HCT116 (cell line): Measurements from ENCODE around the gene KCNH5.

Source experiments
- CEBPB ChIP-seq: IDR thresholded peaks from 2 replicates; pipeline ENCODE4 v1.6.1; 2012; ENCODE audit warnings: low read depth
- EZH2 ChIP-seq: fragments of 200-600 bp; sonication (generic); IDR thresholded peaks from 2 replicates; pipeline ENCODE4 v1.6.1; 2017; ENCODE audit warnings: antibody characterized with exemption, mixed run types
- EZH2phosphoT487 ChIP-seq: fragments of 200-600 bp; IDR thresholded peaks from 2 replicates; pipeline ENCODE4 v1.6.1; 2018; ENCODE audit warnings: antibody characterized with exemption, borderline replicate concordance
- RAD21 ChIP-seq: IDR thresholded peaks from 2 replicates; pipeline ENCODE4 v1.6.1; 2012; ENCODE audit warnings: low read depth, mild to moderate bottlenecking
- YY1 ChIP-seq: IDR thresholded peaks from 2 replicates; pipeline ENCODE4 v1.6.1; 2011; ENCODE audit warnings: low read length, low read depth, moderate library complexity, mild to moderate bottlenecking; ENCODE audit not compliant: insufficient replicate concordance; ENCODE audit errors: extremely low read depth
- ZFX ChIP-seq: fragments of 450-650 bp; IDR thresholded peaks from 2 replicates; pipeline ENCODE4 v1.6.1; 2017
- TF ChIP-seq, protein P1 (sequence below), 3 experiments: fragments of 200-600 bp in 1 of 3; sonication (generic) in 1 of 3; IDR thresholded peaks in 2 of 3; conservative IDR thresholded peaks in 1 of 3; 2 replicates each; pipeline ENCODE4 v1.5.1; 2012 to 2017; ENCODE audit warnings: low read depth in 2 of 3, low read length in 2 of 3, antibody characterized with exemption in 1 of 3, borderline replicate concordance in 1 of 3, control low read depth in 1 of 3, mild to moderate bottlenecking in 1 of 3, mixed read lengths in 1 of 3, mixed run types in 1 of 3, moderate library complexity in 1 of 3; ENCODE audit not compliant: insufficient read depth in 1 of 3
- TF ChIP-seq, protein P2 (sequence below): IDR thresholded peaks from 2 replicates; pipeline ENCODE4 v1.6.1; 2012
- TF ChIP-seq, protein P3 (sequence below): IDR thresholded peaks from 2 replicates; pipeline ENCODE4 v1.6.1; 2011; ENCODE audit warnings: mild to moderate bottlenecking, low read length, moderate library complexity; ENCODE audit not compliant: insufficient replicate concordance; ENCODE audit errors: extremely low read depth
- TF ChIP-seq, protein P4 (sequence below): IDR thresholded peaks from 2 replicates; pipeline ENCODE4 v1.6.1; 2012; ENCODE audit warnings: low read depth

DNA sequence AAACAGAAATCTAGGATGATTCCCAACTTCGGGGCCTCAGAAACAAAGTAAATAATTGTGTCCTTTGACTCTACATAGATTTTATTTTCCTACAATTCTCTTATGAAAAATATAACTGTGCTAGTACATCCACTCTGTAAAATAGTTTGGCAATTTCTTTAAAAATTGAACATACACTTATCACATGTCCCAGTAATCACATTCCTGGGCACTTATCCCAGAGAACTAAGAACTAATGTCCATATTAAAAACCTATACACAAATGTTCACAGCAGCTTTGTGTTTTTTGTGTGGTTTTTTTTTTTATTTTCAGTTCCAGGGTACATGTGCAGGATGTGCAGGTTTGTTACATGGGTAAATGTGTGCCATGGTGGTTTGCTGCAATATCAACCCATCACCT, 99.0 kb downstream of the KCNH5 start:
- TF ChIP-seq, protein P1, sequence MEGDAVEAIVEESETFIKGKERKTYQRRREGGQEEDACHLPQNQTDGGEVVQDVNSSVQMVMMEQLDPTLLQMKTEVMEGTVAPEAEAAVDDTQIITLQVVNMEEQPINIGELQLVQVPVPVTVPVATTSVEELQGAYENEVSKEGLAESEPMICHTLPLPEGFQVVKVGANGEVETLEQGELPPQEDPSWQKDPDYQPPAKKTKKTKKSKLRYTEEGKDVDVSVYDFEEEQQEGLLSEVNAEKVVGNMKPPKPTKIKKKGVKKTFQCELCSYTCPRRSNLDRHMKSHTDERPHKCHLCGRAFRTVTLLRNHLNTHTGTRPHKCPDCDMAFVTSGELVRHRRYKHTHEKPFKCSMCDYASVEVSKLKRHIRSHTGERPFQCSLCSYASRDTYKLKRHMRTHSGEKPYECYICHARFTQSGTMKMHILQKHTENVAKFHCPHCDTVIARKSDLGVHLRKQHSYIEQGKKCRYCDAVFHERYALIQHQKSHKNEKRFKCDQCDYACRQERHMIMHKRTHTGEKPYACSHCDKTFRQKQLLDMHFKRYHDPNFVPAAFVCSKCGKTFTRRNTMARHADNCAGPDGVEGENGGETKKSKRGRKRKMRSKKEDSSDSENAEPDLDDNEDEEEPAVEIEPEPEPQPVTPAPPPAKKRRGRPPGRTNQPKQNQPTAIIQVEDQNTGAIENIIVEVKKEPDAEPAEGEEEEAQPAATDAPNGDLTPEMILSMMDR (IDR thresholded peaks at IDR 0.05 in 2 of 3, conservative IDR thresholded peaks at IDR 0.05 in 1 of 3; ENCODE audit: borderline replicate concordance in 1 of 3, insufficient read depth in 1 of 3, low read depth in 2 of 3, low read length in 2 of 3) = no peak
- TF ChIP-seq ZFX = no peak
- no peak for TF ChIP-seq EZH2
- no peak for TF ChIP-seq RAD21
- TF ChIP-seq CEBPB = no peak
- TF ChIP-seq, protein P2, sequence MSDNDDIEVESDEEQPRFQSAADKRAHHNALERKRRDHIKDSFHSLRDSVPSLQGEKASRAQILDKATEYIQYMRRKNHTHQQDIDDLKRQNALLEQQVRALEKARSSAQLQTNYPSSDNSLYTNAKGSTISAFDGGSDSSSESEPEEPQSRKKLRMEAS = no peak
- no peak for TF ChIP-seq EZH2phosphoT487
- TF ChIP-seq, protein P3, sequence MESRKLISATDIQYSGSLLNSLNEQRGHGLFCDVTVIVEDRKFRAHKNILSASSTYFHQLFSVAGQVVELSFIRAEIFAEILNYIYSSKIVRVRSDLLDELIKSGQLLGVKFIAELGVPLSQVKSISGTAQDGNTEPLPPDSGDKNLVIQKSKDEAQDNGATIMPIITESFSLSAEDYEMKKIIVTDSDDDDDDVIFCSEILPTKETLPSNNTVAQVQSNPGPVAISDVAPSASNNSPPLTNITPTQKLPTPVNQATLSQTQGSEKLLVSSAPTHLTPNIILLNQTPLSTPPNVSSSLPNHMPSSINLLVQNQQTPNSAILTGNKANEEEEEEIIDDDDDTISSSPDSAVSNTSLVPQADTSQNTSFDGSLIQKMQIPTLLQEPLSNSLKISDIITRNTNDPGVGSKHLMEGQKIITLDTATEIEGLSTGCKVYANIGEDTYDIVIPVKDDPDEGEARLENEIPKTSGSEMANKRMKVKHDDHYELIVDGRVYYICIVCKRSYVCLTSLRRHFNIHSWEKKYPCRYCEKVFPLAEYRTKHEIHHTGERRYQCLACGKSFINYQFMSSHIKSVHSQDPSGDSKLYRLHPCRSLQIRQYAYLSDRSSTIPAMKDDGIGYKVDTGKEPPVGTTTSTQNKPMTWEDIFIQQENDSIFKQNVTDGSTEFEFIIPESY = no peak
- TF ChIP-seq, protein P4, sequence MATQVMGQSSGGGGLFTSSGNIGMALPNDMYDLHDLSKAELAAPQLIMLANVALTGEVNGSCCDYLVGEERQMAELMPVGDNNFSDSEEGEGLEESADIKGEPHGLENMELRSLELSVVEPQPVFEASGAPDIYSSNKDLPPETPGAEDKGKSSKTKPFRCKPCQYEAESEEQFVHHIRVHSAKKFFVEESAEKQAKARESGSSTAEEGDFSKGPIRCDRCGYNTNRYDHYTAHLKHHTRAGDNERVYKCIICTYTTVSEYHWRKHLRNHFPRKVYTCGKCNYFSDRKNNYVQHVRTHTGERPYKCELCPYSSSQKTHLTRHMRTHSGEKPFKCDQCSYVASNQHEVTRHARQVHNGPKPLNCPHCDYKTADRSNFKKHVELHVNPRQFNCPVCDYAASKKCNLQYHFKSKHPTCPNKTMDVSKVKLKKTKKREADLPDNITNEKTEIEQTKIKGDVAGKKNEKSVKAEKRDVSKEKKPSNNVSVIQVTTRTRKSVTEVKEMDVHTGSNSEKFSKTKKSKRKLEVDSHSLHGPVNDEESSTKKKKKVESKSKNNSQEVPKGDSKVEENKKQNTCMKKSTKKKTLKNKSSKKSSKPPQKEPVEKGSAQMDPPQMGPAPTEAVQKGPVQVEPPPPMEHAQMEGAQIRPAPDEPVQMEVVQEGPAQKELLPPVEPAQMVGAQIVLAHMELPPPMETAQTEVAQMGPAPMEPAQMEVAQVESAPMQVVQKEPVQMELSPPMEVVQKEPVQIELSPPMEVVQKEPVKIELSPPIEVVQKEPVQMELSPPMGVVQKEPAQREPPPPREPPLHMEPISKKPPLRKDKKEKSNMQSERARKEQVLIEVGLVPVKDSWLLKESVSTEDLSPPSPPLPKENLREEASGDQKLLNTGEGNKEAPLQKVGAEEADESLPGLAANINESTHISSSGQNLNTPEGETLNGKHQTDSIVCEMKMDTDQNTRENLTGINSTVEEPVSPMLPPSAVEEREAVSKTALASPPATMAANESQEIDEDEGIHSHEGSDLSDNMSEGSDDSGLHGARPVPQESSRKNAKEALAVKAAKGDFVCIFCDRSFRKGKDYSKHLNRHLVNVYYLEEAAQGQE = no peak
- no peak for TF ChIP-seq YY1
